PFSK-1 (cell line): Measurements from ENCODE around the gene UBQLN4.

ENCODE experiments used
- REST ChIP-seq, 2 experiments: IDR thresholded peaks; 2 replicates each; pipeline versions ENCODE4 v1.6.1 to v1.8.0; 2011 to 2012; ENCODE audit warnings: low read depth in 2 of 2, low read length in 2 of 2, control low read depth in 1 of 2, inconsistent platforms in 1 of 2, mild to moderate bottlenecking in 1 of 2, moderate library complexity in 1 of 2; ENCODE audit not compliant: insufficient read depth in 1 of 2
- TAF1 ChIP-seq: IDR thresholded peaks from 2 replicates; pipeline ENCODE4 v1.6.1; 2012; ENCODE audit warnings: low read length, control low read depth, borderline replicate concordance; ENCODE audit not compliant: insufficient read depth

DNA sequence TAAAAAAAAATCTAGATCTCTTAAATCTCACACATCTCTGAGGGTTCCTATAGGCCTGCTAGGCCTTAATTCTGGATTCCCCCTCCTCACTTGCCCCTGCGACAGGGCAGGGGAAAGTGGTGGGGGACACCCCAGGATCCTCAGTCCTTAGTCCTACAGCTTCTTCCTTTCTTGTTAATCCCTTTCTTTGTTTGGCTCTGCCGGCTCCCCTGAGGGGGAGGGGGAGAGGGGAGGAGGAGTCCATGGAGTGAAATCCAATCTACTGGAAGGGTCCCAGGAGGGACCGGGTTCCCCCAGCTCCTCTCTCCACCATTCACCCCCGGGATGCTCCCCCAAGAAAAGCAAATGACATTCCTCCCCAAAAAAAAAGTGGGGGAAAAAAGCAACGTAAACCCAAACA, 20.1 kb upstream of the UBQLN4 start:
- no peak for TF ChIP-seq TAF1
- TF ChIP-seq REST (IDR thresholded peaks at IDR 0.05; ENCODE audit: insufficient read depth in 1 of 2, low read depth in 2 of 2, low read length in 2 of 2): no peak
